Activated T-cell treated with anti-CD3 and anti-CD28 coated beads for 24 hours (primary cell): Measurements from ENCODE around the gene THAP3.
"Not testable (repeated sequence)": the region's sequence is repeated elsewhere in the genome, so short reads cannot be mapped to it uniquely, and the experiment has no call there.

Source experiments
- DNase-seq: peaks from one replicate; pipeline ENCODE4 v3.0.0-alpha.2; 2020; ENCODE audit warnings: low read depth

Gene THAP3

GRCh38 chr1:6591222-6591621 lies 33.4 kb upstream of the THAP3 start:
- no peak for DNase-seq

- no peak for DNase-seq
Observed at GRCh38 chr1:6591644-6592043, 33.0 kb upstream of the THAP3 start.

- no peak for DNase-seq
Observed at GRCh38 chr1:6592441-6592840, 32.2 kb upstream of the THAP3 start.

- DNase-seq, result no peak
Observed at GRCh38 chr1:6592865-6593593, 31.6 kb upstream of the THAP3 start.

- DNase-seq, result no peak
Observed at GRCh38 chr1:6593810-6594209, 30.9 kb upstream of the THAP3 start.

GRCh38 chr1:6594977-6595740 lies 29.5 kb upstream of the THAP3 start:
- DNase-seq, result no peak

- DNase-seq, result no peak
Observed at GRCh38 chr1:6596351-6596750, 28.3 kb upstream of the THAP3 start.

- DNase-seq, result no peak
Observed at GRCh38 chr1:6596886-6597776, 27.5 kb upstream of the THAP3 start.

GRCh38 chr1:6597777-6598131 lies 26.9 kb upstream of the THAP3 start:
- no peak for DNase-seq

- peak; percentile 48 for DNase-seq
Observed at GRCh38 chr1:6599141-6599975, 25.3 kb upstream of the THAP3 start.

GRCh38 chr1:6599991-6600390 lies 24.7 kb upstream of the THAP3 start:
- not testable (repeated sequence) for DNase-seq

GRCh38 chr1:6600410-6601048 lies 24.1 kb upstream of the THAP3 start:
- no peak for DNase-seq

- peak; percentile 84 for DNase-seq
Observed at GRCh38 chr1:6601049-6601922, 23.4 kb upstream of the THAP3 start.

GRCh38 chr1:6601923-6602668 lies 22.6 kb upstream of the THAP3 start:
- DNase-seq, result no peak

- peak; percentile 80 for DNase-seq
Observed at GRCh38 chr1:6602669-6603237, 21.9 kb upstream of the THAP3 start, which contains the start of gene KLHL21. Gene KLHL21, minus strand, starts transcription at chr1:6602869. Its CDS starts 52 bp downstream, at chr1:6602817.

GRCh38 chr1:6603238-6603914 lies 21.3 kb upstream of the THAP3 start:
- peak; percentile 46 for DNase-seq

GRCh38 chr1:6603915-6604558 lies 20.6 kb upstream of the THAP3 start:
- DNase-seq, result no peak
